Measurements from ENCODE around the gene TM4SF20.

TM4SF20 gene

DNA sequence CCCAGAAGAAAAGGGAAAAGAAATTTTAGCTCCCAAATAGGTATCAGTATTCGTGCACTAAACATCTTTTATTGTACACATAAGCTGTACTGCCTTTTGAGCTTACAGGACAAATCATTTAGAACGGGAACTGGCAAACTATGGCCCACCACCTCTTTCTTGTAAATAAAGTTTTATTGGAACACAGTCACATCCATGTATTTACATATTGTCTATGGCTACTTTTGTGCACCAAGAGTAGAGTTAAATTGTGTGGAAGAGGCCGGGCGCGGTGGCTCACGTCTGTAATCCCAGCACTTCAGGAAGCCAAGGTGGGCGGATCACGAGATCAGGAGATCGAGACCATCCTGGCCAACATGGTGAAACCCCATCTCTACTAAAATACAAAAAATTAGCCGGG, 5.7 kb downstream of the TM4SF20 start:
- H3K4me1 ChIP-seq (ENCODE audit: insufficient read depth, low read length, severe bottlenecking), result no peaks in the 10 kb centered on the region
- TF ChIP-seq, protein P1, sequence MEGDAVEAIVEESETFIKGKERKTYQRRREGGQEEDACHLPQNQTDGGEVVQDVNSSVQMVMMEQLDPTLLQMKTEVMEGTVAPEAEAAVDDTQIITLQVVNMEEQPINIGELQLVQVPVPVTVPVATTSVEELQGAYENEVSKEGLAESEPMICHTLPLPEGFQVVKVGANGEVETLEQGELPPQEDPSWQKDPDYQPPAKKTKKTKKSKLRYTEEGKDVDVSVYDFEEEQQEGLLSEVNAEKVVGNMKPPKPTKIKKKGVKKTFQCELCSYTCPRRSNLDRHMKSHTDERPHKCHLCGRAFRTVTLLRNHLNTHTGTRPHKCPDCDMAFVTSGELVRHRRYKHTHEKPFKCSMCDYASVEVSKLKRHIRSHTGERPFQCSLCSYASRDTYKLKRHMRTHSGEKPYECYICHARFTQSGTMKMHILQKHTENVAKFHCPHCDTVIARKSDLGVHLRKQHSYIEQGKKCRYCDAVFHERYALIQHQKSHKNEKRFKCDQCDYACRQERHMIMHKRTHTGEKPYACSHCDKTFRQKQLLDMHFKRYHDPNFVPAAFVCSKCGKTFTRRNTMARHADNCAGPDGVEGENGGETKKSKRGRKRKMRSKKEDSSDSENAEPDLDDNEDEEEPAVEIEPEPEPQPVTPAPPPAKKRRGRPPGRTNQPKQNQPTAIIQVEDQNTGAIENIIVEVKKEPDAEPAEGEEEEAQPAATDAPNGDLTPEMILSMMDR (IDR thresholded peaks at IDR 0.05; ENCODE audit: low read length), result no peak
- no peak for TF ChIP-seq EZH2 (IDR thresholded peaks at IDR 0.05; ENCODE audit: borderline replicate concordance, low read length)
- no peaks in the 10 kb centered on the region for H3K9me3 ChIP-seq (ENCODE audit: low read length)
- no peaks in the 10 kb centered on the region for H4K20me1 ChIP-seq (ENCODE audit: insufficient read depth, low read length)
- no peaks in the 10 kb centered on the region for H3K36me3 ChIP-seq (ENCODE audit: insufficient read depth, low read length)
- no peak overlapping the region for H3K4me2 ChIP-seq (ENCODE audit: low read length)
- H3K79me2 ChIP-seq (ENCODE audit: insufficient read depth, low read length), result no peaks in the 10 kb centered on the region
- H3K27me3 ChIP-seq (ENCODE audit: insufficient read depth, low read length), result no peaks in the 10 kb centered on the region
- H3K9ac ChIP-seq (ENCODE audit: low read length), result no peak overlapping the region
- H3K4me3 ChIP-seq (ENCODE audit: low read depth, low read length, poor library complexity, severe bottlenecking), result no peak overlapping the region
- H3K9me2 ChIP-seq (ENCODE audit: low read depth, low read length), result no peaks in the 10 kb centered on the region
- no peak overlapping the region for H3K27ac ChIP-seq (ENCODE audit: low read depth, low read length, poor library complexity, severe bottlenecking)
- H2AFZ ChIP-seq (ENCODE audit: low read length), result no peak overlapping the region
- H3F3A ChIP-seq (ENCODE audit: insufficient read depth, low read length), result no peaks in the 10 kb centered on the region

- no peaks in the 10 kb centered on the region for H3K4me1 ChIP-seq (ENCODE audit: insufficient read depth, low read length, severe bottlenecking)
- TF ChIP-seq EZH2 (IDR thresholded peaks at IDR 0.05; ENCODE audit: borderline replicate concordance, low read length), result no peak
- TF ChIP-seq, protein P1 (IDR thresholded peaks at IDR 0.05; ENCODE audit: low read length), result no peak
- H2AFZ ChIP-seq (ENCODE audit: low read length), result no peak overlapping the region
- H3K9me2 ChIP-seq (ENCODE audit: low read depth, low read length), result no peaks in the 10 kb centered on the region
- H3K79me2 ChIP-seq (ENCODE audit: insufficient read depth, low read length), result no peaks in the 10 kb centered on the region
- H3F3A ChIP-seq (ENCODE audit: insufficient read depth, low read length), result no peaks in the 10 kb centered on the region
- no peak overlapping the region for H3K27ac ChIP-seq (ENCODE audit: low read depth, low read length, poor library complexity, severe bottlenecking)
- no peak overlapping the region for H3K4me3 ChIP-seq (ENCODE audit: low read depth, low read length, poor library complexity, severe bottlenecking)
- H3K36me3 ChIP-seq (ENCODE audit: insufficient read depth, low read length), result no peaks in the 10 kb centered on the region
- no peaks in the 10 kb centered on the region for H3K9me3 ChIP-seq (ENCODE audit: low read length)
- H4K20me1 ChIP-seq (ENCODE audit: insufficient read depth, low read length), result no peaks in the 10 kb centered on the region
- no peak overlapping the region for H3K4me2 ChIP-seq (ENCODE audit: low read length)
- H3K27me3 ChIP-seq (ENCODE audit: insufficient read depth, low read length), result no peaks in the 10 kb centered on the region
- no peak overlapping the region for H3K9ac ChIP-seq (ENCODE audit: low read length)
Measured at GRCh38 chr2:227370791-227371312, 8.3 kb downstream of the TM4SF20 start.

DNA sequence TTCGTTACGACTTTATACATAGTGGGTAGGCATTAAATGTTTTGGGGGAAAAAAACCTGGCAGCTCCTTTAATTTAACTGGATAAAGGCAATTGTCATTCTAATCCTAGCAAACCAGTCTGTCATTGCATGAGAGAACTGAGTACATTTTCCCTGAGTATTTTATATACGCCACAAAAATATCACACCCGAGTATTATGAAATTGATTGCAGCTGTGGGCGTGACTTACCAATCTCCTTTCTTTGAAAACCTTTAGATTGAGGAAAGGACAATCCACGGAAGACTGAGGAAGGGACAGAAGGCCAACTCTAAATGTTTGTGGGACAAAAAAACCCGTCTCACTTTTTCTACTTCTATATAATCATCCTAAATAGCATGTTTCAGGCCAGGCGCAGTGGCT, 9.0 kb downstream of the TM4SF20 start:
- Histone ChIP-seq H4K20me1 (ENCODE audit: insufficient read depth, low read length) (no peaks in the 10 kb centered on the region), H3K4me1 (ENCODE audit: insufficient read depth, low read length, severe bottlenecking) (no peaks in the 10 kb centered on the region)

More for the DNA sequence above, 9.0 kb downstream of the TM4SF20 start:
- Histone ChIP-seq H3F3A (ENCODE audit: insufficient read depth, low read length) (no peaks in the 10 kb centered on the region), H3K9ac (ENCODE audit: low read length) (no peak overlapping the region), H3K79me2 (ENCODE audit: insufficient read depth, low read length) (no peaks in the 10 kb centered on the region), H3K27ac (ENCODE audit: low read depth, low read length, poor library complexity, severe bottlenecking) (no peak overlapping the region), H3K9me3 (ENCODE audit: low read length) (no peaks in the 10 kb centered on the region), H2AFZ (ENCODE audit: low read length) (no peak overlapping the region), H3K9me2 (ENCODE audit: low read depth, low read length) (no peaks in the 10 kb centered on the region), H3K4me3 (ENCODE audit: low read depth, low read length, poor library complexity, severe bottlenecking) (no peak overlapping the region), H3K27me3 (ENCODE audit: insufficient read depth, low read length) (no peaks in the 10 kb centered on the region), H3K4me2 (ENCODE audit: low read length) (no peak overlapping the region), H3K36me3 (ENCODE audit: insufficient read depth, low read length) (no peaks in the 10 kb centered on the region)
- TF ChIP-seq, protein P1 (IDR thresholded peaks at IDR 0.05; ENCODE audit: low read length), result no peak
- no peak for TF ChIP-seq EZH2 (IDR thresholded peaks at IDR 0.05; ENCODE audit: borderline replicate concordance, low read length)
